GM12878 (cell line): Measurements from ENCODE around the gene AAMP.

Source experiments
- EED ChIP-seq: sonication (generic); IDR thresholded peaks from 2 replicates; pipeline ENCODE4 v1.6.1; 2016; ENCODE audit warnings: antibody characterized with exemption, low read depth
- NR2C1 ChIP-seq: fragments of 450-650 bp; IDR thresholded peaks from 2 replicates; pipeline ENCODE4 v1.6.1; 2017; ENCODE audit warnings: antibody characterized with exemption, mild to moderate bottlenecking, moderate library complexity
- REST ChIP-seq: IDR thresholded peaks from 2 replicates; pipeline ENCODE4 v1.6.1; 2012; ENCODE audit warnings: mild to moderate bottlenecking, low read depth, low read length
- ZNF24 ChIP-seq: fragments of 450-650 bp; IDR thresholded peaks from 2 replicates; pipeline ENCODE4 v1.6.1; 2017; ENCODE audit warnings: antibody characterized with exemption, mild to moderate bottlenecking

- no peak for TF ChIP-seq EED
- TF ChIP-seq REST: no peak
- TF ChIP-seq NR2C1: no peak
- no peak for TF ChIP-seq ZNF24
Observed at GRCh38 chr2:218296847-218297246, 26.9 kb upstream of the AAMP start.
